Cardiac muscle cell (in vitro differentiated cells and primary cell): ENCODE results near the gene PLEKHM1. TPM values are rescaled to one million over a fixed set of nuclear protein-coding genes. Genes with fewer than 3 reads are reported as not detected.

Experiments used
- DNase-seq, 2 donors: peaks; one replicate each; pipeline versions ENCODE4 v3.0.0 to v3.0.0-alpha.2; 2010 to 2017; ENCODE audit warnings: low read depth in 1 of 2, low spot score in 1 of 2
- H3K27ac ChIP-seq: fragments of 200-600 bp; sonication (generic); 2 replicates; pipeline ENCODE4 v1.5.1; 2016
- H3K27me3 ChIP-seq: fragments of 200-600 bp; sonication (generic); 2 replicates; pipeline ENCODE4 v1.6.0; 2016; ENCODE audit warnings: control low read depth
- H3K36me3 ChIP-seq: fragments of 200-600 bp; sonication (generic); 2 replicates; pipeline ENCODE4 v1.5.1; 2016; ENCODE audit warnings: control low read depth
- H3K4me1 ChIP-seq: fragments of 200-600 bp; sonication (generic); 2 replicates; pipeline ENCODE4 v1.8.1; 2017; ENCODE audit warnings: low read depth, mild to moderate bottlenecking, mixed run types
- H3K4me3 ChIP-seq: fragments of 200-600 bp; sonication (generic); 2 replicates; pipeline ENCODE4 v1.5.1; 2016; ENCODE audit warnings: mild to moderate bottlenecking
- H3K9me3 ChIP-seq: fragments of 200-600 bp; sonication (generic); 2 replicates; pipeline ENCODE4 v1.5.1; 2017; ENCODE audit warnings: low read depth, mild to moderate bottlenecking, control low read depth
- polyA plus RNA-seq: library from polyadenylated mRNA; unstranded; fragments of >200 nt; fragmentation: Nextera tagmentation; extraction: Ambion mirVana; gene quantifications from 2 replicates; pipeline ENCODE4 v1.2.1, GENCODE V29; 2016
- total RNA-seq: library from RNA; depleted of rRNA; stranded (reverse); fragments of >200 nt; gene quantifications from 2 replicates; pipeline ENCODE4 v1.2.3, GENCODE V29; 2016
- TF ChIP-seq, protein P1 (sequence below): IDR thresholded peaks from 2 replicates; pipeline ENCODE4 v1.5.1; 2012; ENCODE audit warnings: low read depth, mild to moderate bottlenecking, low read length

PLEKHM1 gene
- total and polyA plus RNA-seq, 2 experiments from 2014 or later: 13.5 to 50.8 TPM

DNA sequence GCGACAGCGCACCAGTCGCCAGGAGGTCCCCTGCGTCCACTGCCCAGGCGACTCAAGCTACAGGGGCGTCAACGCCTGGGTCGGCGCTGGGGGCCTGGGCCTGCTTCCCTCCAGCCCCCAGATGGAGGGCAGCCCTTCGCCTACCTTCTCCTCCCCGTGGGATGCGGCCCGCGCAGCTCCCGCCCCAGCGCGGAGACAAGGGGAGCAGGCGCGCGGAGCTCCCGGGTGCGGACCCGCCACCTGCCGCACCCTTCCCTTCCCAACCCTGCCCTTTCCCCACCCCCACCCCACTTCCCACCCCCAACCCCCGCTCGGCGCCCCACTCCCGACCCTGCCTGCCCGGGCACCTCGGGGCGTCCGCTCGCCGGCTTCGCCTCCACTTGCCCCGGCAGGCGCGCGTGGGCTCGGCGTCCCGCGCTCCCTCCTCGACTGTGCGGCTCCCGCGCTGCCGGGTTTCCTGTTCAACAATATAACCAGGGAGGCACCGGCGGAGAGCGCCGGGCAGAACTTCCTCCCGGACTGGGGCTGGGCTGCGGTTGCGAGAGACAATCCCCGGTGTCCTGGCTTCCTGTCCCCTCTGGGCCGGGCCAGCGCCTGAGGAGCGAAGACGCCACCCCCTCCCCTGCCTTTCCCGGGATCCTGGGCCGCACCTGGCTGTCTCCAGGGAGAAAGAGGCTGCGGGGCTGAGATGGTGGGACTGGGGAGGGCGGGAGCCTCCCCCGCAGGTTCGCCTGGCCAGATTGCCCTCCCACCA lies 57.9 kb downstream of the PLEKHM1 start, which contains the start of gene ARHGAP27:
Gene ARHGAP27, minus strand, starts transcription at position 466 of the 754 bp plus-strand sequence. CDS start 2,591 bp downstream, outside the sequence.
- Histone ChIP-seq H3K9me3 (no peaks in the 10 kb centered on the region), H3K27ac (no peak within 1 kb of the TSS), H3K36me3 (no peaks in the 10 kb centered on the region), H3K27me3 (peaks cover 60% of the 10 kb centered on the region), H3K4me3 (peak within 1 kb of the TSS; percentile 42), H3K4me1 (no peaks in the 10 kb centered on the region)
- peak; percentile 20 to 30 for DNase-seq
- TF ChIP-seq, protein P1, sequence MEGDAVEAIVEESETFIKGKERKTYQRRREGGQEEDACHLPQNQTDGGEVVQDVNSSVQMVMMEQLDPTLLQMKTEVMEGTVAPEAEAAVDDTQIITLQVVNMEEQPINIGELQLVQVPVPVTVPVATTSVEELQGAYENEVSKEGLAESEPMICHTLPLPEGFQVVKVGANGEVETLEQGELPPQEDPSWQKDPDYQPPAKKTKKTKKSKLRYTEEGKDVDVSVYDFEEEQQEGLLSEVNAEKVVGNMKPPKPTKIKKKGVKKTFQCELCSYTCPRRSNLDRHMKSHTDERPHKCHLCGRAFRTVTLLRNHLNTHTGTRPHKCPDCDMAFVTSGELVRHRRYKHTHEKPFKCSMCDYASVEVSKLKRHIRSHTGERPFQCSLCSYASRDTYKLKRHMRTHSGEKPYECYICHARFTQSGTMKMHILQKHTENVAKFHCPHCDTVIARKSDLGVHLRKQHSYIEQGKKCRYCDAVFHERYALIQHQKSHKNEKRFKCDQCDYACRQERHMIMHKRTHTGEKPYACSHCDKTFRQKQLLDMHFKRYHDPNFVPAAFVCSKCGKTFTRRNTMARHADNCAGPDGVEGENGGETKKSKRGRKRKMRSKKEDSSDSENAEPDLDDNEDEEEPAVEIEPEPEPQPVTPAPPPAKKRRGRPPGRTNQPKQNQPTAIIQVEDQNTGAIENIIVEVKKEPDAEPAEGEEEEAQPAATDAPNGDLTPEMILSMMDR: no peak

DNA sequence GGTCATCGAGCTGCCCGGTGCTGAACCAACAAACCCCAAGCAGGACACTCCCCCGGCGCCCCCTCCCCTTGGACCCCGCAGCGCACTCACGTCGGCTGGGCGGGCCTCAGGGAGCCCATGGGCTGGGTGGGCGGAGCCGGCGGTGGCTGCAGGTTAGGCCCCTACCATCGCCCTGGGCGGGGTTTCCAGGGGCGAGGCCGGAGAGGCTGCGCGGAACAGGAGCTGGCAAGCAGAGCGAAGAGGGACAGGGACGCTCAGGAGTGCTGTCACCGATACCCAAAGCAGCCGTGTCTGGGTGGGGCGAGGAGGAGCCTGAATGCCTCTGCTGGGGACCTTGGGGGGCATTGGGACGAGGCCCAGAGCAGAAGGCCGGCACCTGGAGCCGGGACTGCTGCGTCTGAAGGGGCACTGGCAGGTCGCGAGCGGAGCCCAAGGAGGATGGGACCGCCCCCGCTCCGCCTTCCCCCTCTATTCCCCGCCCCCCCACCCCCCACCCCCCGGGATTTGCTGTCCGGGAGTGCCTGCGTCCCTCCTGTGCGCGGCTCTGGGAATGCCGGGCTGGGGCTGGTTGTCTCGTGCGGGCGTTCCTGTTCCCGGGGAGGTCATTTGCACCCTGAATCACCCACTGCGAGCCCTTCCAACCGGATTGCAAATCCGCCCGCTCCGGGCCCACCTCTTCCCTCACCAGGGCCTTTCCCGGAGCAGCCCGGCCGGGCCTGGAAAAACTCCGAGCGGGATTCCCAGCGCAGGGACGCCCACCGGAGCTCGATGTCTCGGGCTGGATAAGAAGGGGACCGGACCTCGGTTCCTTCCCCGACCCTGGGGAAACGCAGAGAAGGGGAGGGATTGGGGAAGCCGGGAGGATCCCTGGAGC lies 58.8 kb downstream of the PLEKHM1 start:
- TF ChIP-seq, protein P1: no peak
- no peaks in the 10 kb centered on the region for H3K9me3 ChIP-seq
- peak overlapping the region; percentile 42 for H3K4me3 ChIP-seq
- H3K27me3 ChIP-seq: peaks cover 68% of the 10 kb centered on the region
- H3K36me3 ChIP-seq: no peaks in the 10 kb centered on the region
- no peak overlapping the region for H3K27ac ChIP-seq
- no peaks in the 10 kb centered on the region for H3K4me1 ChIP-seq
- peak; percentile 43 to 85 for DNase-seq

DNA sequence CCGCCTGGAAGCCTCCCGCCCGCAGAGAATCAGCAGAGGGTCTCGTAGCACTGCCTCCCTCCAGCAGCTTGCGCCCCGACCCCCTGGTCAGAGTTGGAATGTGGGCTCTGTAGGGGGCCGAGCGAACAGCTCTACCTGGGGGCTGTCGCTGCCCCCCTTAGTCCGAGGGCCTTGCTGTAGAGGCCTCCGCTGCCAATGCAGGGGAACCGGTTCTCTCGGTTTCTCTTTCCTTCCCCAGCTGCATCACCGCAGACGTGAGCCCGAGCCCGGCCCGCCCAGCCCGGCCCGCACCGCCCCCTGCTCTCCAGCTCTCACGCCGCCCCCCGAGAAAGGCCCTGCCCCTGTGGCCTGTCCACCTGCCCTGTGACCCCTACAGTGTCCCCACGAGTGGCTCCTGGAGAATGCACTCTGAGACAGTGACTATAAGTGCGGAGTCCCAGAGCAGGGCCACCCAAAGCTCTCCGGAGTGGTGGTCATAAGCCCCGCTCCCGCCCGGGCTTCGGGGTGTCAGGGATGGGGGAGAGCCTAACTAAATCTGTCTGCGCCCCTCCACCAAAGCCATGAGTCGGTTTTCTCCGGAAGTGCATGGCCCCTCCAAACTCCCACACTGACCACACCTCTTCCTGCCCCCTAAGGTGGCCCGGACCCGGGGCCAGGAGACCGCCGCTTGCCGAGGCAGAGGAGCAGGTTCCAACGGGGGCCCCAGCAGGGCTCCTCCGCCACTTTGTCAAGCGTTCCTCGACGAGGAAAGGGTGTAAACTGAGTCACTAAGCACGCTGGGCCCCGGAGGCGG lies 59.6 kb downstream of the PLEKHM1 start:
- Histone ChIP-seq H3K36me3 (no peaks in the 10 kb centered on the region), H3K4me1 (no peaks in the 10 kb centered on the region), H3K4me3 (peak overlapping the region; percentile 42), H3K27me3 (peaks cover 69% of the 10 kb centered on the region), H3K27ac (no peak overlapping the region), H3K9me3 (no peaks in the 10 kb centered on the region)
- DNase-seq: peak in 1 of 2 donors; percentile 14
- TF ChIP-seq, protein P1: no peak

- Histone ChIP-seq H3K9me3 (no peaks in the 10 kb centered on the region), H3K4me1 (no peaks in the 10 kb centered on the region), H3K27me3 (peaks cover 69% of the 10 kb centered on the region), H3K4me3 (no peak overlapping the region), H3K36me3 (no peaks in the 10 kb centered on the region), H3K27ac (no peak overlapping the region)
- no peak for DNase-seq
- TF ChIP-seq, protein P1: no peak
Measured at GRCh38 chr17:45430006-45430737, 60.3 kb downstream of the PLEKHM1 start.
